H1 (cell line): Measurements from ENCODE around the gene HM13. TPM values are rescaled to one million over a fixed set of nuclear protein-coding genes. Genes with fewer than 3 reads are reported as not detected.

ENCODE experiments used
- CTCF ChIA-PET: fragments of 300-600 bp; sonication (Branson Sonifier 250); formaldehyde crosslinking; loops from one replicate; lab custom pipeline; 2021; ENCODE audit not compliant: partially characterized antibody; lab: Charles Lee
- POLR2A ChIA-PET: fragments of 300-600 bp; sonication (Branson Sonifier 250); formaldehyde crosslinking; loops from one replicate; lab custom pipeline; 2021; ENCODE audit warnings: inconsistent platforms; ENCODE audit not compliant: partially characterized antibody; lab: Charles Lee
- DNase-seq, 2 experiments: peaks; one replicate each; pipeline versions ENCODE4 v3.0.0 to v3.0.0-alpha.2; 2010 to 2022; ENCODE audit warnings: low spot score in 2 of 2, low read depth in 1 of 2, mixed read lengths in 1 of 2
- FAIRE-seq: peaks from 2 replicates; lab custom pipeline; 2011; peaks lifted over from hg19 to GRCh38; lab: Jason Lieb, UNC
- H2AFZ ChIP-seq: 2 replicates; pipeline ENCODE4 v1.8.1; 2012; ENCODE audit warnings: low read length, inconsistent platforms
- H2AK5ac ChIP-seq: 2 replicates; pipeline ENCODE4 v1.6.1; 2013; ENCODE audit warnings: low read depth, low read length
- H2BK120ac ChIP-seq: replicated peaks from 2 replicates; pipeline ENCODE3; 2013; ENCODE audit warnings: low read depth, low read length, inconsistent platforms
- H2BK12ac ChIP-seq: 2 replicates; pipeline ENCODE4 v1.6.1; 2013; ENCODE audit warnings: low read depth, low read length
- H2BK15ac ChIP-seq: 2 replicates; pipeline ENCODE4 v1.6.1; 2013; ENCODE audit warnings: low read length
- H2BK20ac ChIP-seq: 2 replicates; pipeline ENCODE4 v1.6.1; 2013; ENCODE audit warnings: low read length
- H2BK5ac ChIP-seq: 2 replicates; pipeline ENCODE4 v1.6.1; 2013; ENCODE audit warnings: low read depth, low read length
- H3K14ac ChIP-seq: 2 replicates; pipeline ENCODE4 v1.6.1; 2013; ENCODE audit warnings: inconsistent platforms; ENCODE audit not compliant: insufficient read length
- H3K18ac ChIP-seq: 2 replicates; pipeline ENCODE4 v1.6.1; 2013; ENCODE audit warnings: low read length; ENCODE audit errors: extremely low read depth
- H3K23ac ChIP-seq: 2 replicates; pipeline ENCODE4 v1.6.1; 2013; ENCODE audit warnings: inconsistent platforms; ENCODE audit not compliant: insufficient read length
- H3K23me2 ChIP-seq: 2 replicates; pipeline ENCODE4 v1.6.1; 2013; ENCODE audit warnings: low read depth, low read length
- H3K27ac ChIP-seq: 2 replicates; pipeline ENCODE4 v1.6.1; 2011; ENCODE audit warnings: low read depth, low read length, inconsistent platforms
- H3K27me3 ChIP-seq, 4 experiments: replicated peaks in 1 of 4; 1 replicate in 1 of 4; 2 replicates in 3 of 4; pipeline versions ENCODE4 v1.6.1 to v1.8.1; 2011 to 2013; ENCODE audit warnings: low read length in 3 of 4, mild to moderate bottlenecking in 3 of 4, inconsistent platforms in 2 of 4, mixed read lengths in 2 of 4, moderate library complexity in 1 of 4; ENCODE audit not compliant: control insufficient read depth in 3 of 4, insufficient read depth in 3 of 4; ENCODE audit errors: extremely low read depth in 1 of 4
- H3K36me3 ChIP-seq, 4 experiments: 2 replicates each; pipeline versions ENCODE4 v1.6.1 to v1.8.1; 2011 to 2013; ENCODE audit warnings: mild to moderate bottlenecking in 4 of 4, low read length in 3 of 4, moderate library complexity in 2 of 4, control low read depth in 1 of 4, inconsistent platforms in 1 of 4; ENCODE audit not compliant: insufficient read depth in 4 of 4, control insufficient read depth in 2 of 4
- H3K4ac ChIP-seq: replicated peaks from 2 replicates; pipeline ENCODE3; 2013; ENCODE audit warnings: low read length, low read depth, mixed read lengths, inconsistent platforms; ENCODE audit not compliant: insufficient read length
- H3K4me1 ChIP-seq, 4 experiments: replicated peaks in 1 of 4; 1 replicate in 1 of 4; 2 replicates in 3 of 4; pipeline versions ENCODE4 v1.6.1 to v1.8.1; 2011 to 2013; ENCODE audit warnings: low read length in 3 of 4, inconsistent platforms in 2 of 4, mixed read lengths in 1 of 4; ENCODE audit not compliant: insufficient read depth in 4 of 4, control insufficient read depth in 3 of 4
- H3K4me2 ChIP-seq, 2 experiments: 2 replicates each; pipeline versions ENCODE4 v1.6.1 to v1.8.1; 2011 to 2013; ENCODE audit warnings: low read depth in 2 of 2, low read length in 2 of 2, control low read depth in 1 of 2, inconsistent platforms in 1 of 2, mild to moderate bottlenecking in 1 of 2; ENCODE audit not compliant: insufficient read depth in 1 of 2
- H3K4me3 ChIP-seq, 4 experiments: fragments of 200-600, 300-600 bp in 1 of 4; sonication (generic), shearing (Covaris generic), sonication (Bioruptor Twin) in 1 of 4; 2 replicates each; pipeline versions ENCODE4 v1.5.1 to v1.8.1; 2011 to 2016; ENCODE audit warnings: low read length in 4 of 4, low read depth in 3 of 4, control low read depth in 2 of 4, inconsistent platforms in 2 of 4, mild to moderate bottlenecking in 2 of 4, mixed read lengths in 1 of 4, moderate library complexity in 1 of 4; ENCODE audit not compliant: insufficient read depth in 2 of 4; ENCODE audit errors: extremely low read depth in 1 of 4
- H3K56ac ChIP-seq: replicated peaks from 2 replicates; pipeline ENCODE3; 2013; ENCODE audit warnings: low read depth, mild to moderate bottlenecking, mixed read lengths, low read length, inconsistent platforms; ENCODE audit not compliant: insufficient read length
- H3K79me1 ChIP-seq: 2 replicates; pipeline ENCODE4 v1.6.1; 2013; ENCODE audit warnings: low read depth, low read length, control low read depth
- H3K79me2 ChIP-seq, 2 experiments: 2 replicates each; pipeline versions ENCODE4 v1.6.1 to v1.8.1; 2012 to 2013; ENCODE audit warnings: low read length in 2 of 2, mild to moderate bottlenecking in 2 of 2, inconsistent platforms in 1 of 2; ENCODE audit not compliant: insufficient read depth in 2 of 2, control insufficient read depth in 1 of 2
- H3K9ac ChIP-seq, 4 experiments: replicated peaks in 1 of 4; 1 replicate in 1 of 4; 2 replicates in 3 of 4; pipeline versions ENCODE4 v1.6.1 to v1.8.1; 2011 to 2013; ENCODE audit warnings: low read depth in 3 of 4, low read length in 3 of 4, control low read depth in 2 of 4, mild to moderate bottlenecking in 2 of 4, moderate library complexity in 2 of 4, inconsistent platforms in 1 of 4; ENCODE audit errors: extremely low read depth in 1 of 4
- H3K9me3 ChIP-seq, 2 experiments: 2 replicates each; pipeline versions ENCODE4 v1.6.1 to v1.8.1; 2012 to 2013; ENCODE audit warnings: mild to moderate bottlenecking in 2 of 2, moderate library complexity in 2 of 2, control low read depth in 1 of 2, inconsistent platforms in 1 of 2, low read depth in 1 of 2, low read length in 1 of 2, mixed read lengths in 1 of 2; ENCODE audit not compliant: insufficient read depth in 2 of 2
- H4K20me1 ChIP-seq, 2 experiments: replicated peaks in 1 of 2; 2 replicates each; pipeline versions ENCODE3 to v1.8.1; 2011 to 2013; ENCODE audit warnings: inconsistent platforms in 2 of 2, low read length in 2 of 2, mild to moderate bottlenecking in 1 of 2; ENCODE audit not compliant: insufficient read depth in 2 of 2, control insufficient read depth in 1 of 2
- H4K5ac ChIP-seq: 2 replicates; pipeline ENCODE4 v1.6.1; 2013; ENCODE audit warnings: low read length, low read depth, mixed read lengths, inconsistent platforms; ENCODE audit not compliant: insufficient read length
- H4K8ac ChIP-seq: 2 replicates; pipeline ENCODE4 v1.8.0; 2013; ENCODE audit warnings: mild to moderate bottlenecking, moderate library complexity, low read length, inconsistent platforms; ENCODE audit not compliant: insufficient read depth; ENCODE audit errors: extremely low read depth
- H4K91ac ChIP-seq: replicated peaks from 2 replicates; pipeline ENCODE3; 2013; ENCODE audit warnings: low read length, mixed read lengths, inconsistent platforms; ENCODE audit not compliant: insufficient read length
- CBX5 ChIP-seq: fragments of 300-800, 300-1000 bp; sonication (generic); IDR thresholded peaks from 2 replicates; pipeline ENCODE4 v1.7.1; 2016; ENCODE audit warnings: antibody characterized with exemption, low read length, low read depth
- CBX8 ChIP-seq: fragments of 300-800, 300-1000 bp; sonication (generic); IDR thresholded peaks from 2 replicates; pipeline ENCODE4 v1.7.1; 2016; ENCODE audit warnings: low read depth, low read length, borderline replicate concordance
- CTCF ChIP-seq, 3 experiments: IDR thresholded peaks; 1 replicate in 2 of 3; 2 replicates in 1 of 3; pipeline versions ENCODE4 v1.5.1 to v1.6.1; 2011; ENCODE audit warnings: low read length in 3 of 3, mild to moderate bottlenecking in 3 of 3, inconsistent platforms in 2 of 3, low read depth in 1 of 3, moderate library complexity in 1 of 3; ENCODE audit not compliant: insufficient read depth in 1 of 3; ENCODE audit errors: control extremely low read depth in 1 of 3
- EGR1 ChIP-seq: IDR thresholded peaks from 2 replicates; pipeline ENCODE4 v1.6.1; 2011; ENCODE audit warnings: low read depth, low read length, borderline replicate concordance
- JUN ChIP-seq: IDR thresholded peaks from 2 replicates; pipeline ENCODE4 v1.6.1; 2011; ENCODE audit warnings: low read depth, mild to moderate bottlenecking, improper control_type of control experiment, low read length
- JUND ChIP-seq: IDR thresholded peaks from 2 replicates; pipeline ENCODE4 v1.6.1; 2011; ENCODE audit warnings: mild to moderate bottlenecking, improper control_type of control experiment, low read length
- KDM1A ChIP-seq: fragments of 200-600, 300-600 bp; sonication (generic); IDR thresholded peaks from 2 replicates; pipeline ENCODE4 v1.7.1; 2016; ENCODE audit warnings: mild to moderate bottlenecking, low read length, borderline replicate concordance
- KDM5A ChIP-seq: fragments of 200-600 bp; IDR thresholded peaks from 2 replicates; pipeline ENCODE4 v1.7.1; 2012; ENCODE audit warnings: mild to moderate bottlenecking, low read length, inconsistent platforms, mixed read lengths
- NANOG ChIP-seq: IDR thresholded peaks from 2 replicates; pipeline ENCODE4 v1.6.1; 2011; ENCODE audit warnings: low read length, low read depth, mild to moderate bottlenecking, inconsistent platforms; ENCODE audit not compliant: insufficient read depth, poor library complexity, severe bottlenecking
- SAP30 ChIP-seq: fragments of 300-600 bp; sonication (generic); IDR thresholded peaks from 2 replicates; pipeline ENCODE4 v1.7.1; 2012; ENCODE audit warnings: low read length, moderate library complexity, mild to moderate bottlenecking, inconsistent platforms; ENCODE audit not compliant: insufficient read depth, insufficient replicate concordance
- TAF1 ChIP-seq: IDR thresholded peaks from 2 replicates; pipeline ENCODE4 v1.6.1; 2011; ENCODE audit warnings: mild to moderate bottlenecking, low read depth, low read length
- ZNF274 ChIP-seq: IDR thresholded peaks from 2 replicates; pipeline ENCODE4 v1.7.0; 2012; ENCODE audit warnings: low read length, borderline replicate concordance; ENCODE audit errors: extremely low read depth
- WGBS, 2 experiments: shearing (Covaris generic) in 1 of 2; methylation state at CpG; one replicate each; pipeline versions ENCODE4 v1.1.6 to v1.1.7; 2013 to 2015; ENCODE audit warnings: low lambda C conversion rate in 2 of 2, mixed read lengths in 2 of 2, inconsistent platforms in 1 of 2, low coverage in 1 of 2, missing lambda C conversion rate in 1 of 2; ENCODE audit not compliant: insufficient replicate concordance in 2 of 2, insufficient coverage in 1 of 2, insufficient read length in 1 of 2; ENCODE audit errors: extremely low coverage in 1 of 2, missing lambda C conversion rate in 1 of 2; 5-methylcytosine and 5-hydroxymethylcytosine counted together
- polyA plus RNA-seq, 7 experiments: library from polyadenylated mRNA; depleted of rRNA in 3 of 7; stranded (reverse) in 5 of 7; unstranded in 2 of 7; fragments of >200 nt in 5 of 7; fragments of 200-250 nt in 2 of 7; gene quantifications; 1 replicate in 5 of 7; 2 replicates in 1 of 7; 4 replicates in 1 of 7; pipeline versions ENCODE4 v1.2.1 to v1.2.3, GENCODE V29; 2011 to 2013; ENCODE audit warnings: missing spikeins in 2 of 7, mixed read lengths in 2 of 7
- total RNA-seq: library from RNA; stranded (reverse); fragmentation: NEBNext Ultra II Directional; extraction: Animal tissue kit (Norgen Biotek cat#: 25700); gene quantifications from 2 replicates; pipeline ENCODE4 v1.2.1, GENCODE V29; 2021

HM13 gene
- total and polyA plus RNA-seq, 2 of the 8 experiments (the other 6 are each of a cell fraction or from before 2014, with no cell fraction given): 118 to 183 TPM

- no peak overlapping the region for H2BK20ac ChIP-seq
- CTCF ChIA-PET: no interaction called here
- 87% methylated on average over 2 of the region's 2 CpGs; no CpG with 5 or more reads in 1 of the 2 experiments for WGBS, 2 experiments
- no peak for TF ChIP-seq SAP30
- TF ChIP-seq CBX5: no peak
- no peak for TF ChIP-seq CTCF (IDR thresholded peaks at IDR 0.05; ENCODE audit: control extremely low read depth in 1 of 3, insufficient read depth in 1 of 3, low read depth in 1 of 3, low read length in 3 of 3)
- TF ChIP-seq TAF1: no peak
- TF ChIP-seq JUN: no peak
- no peak for TF ChIP-seq KDM5A
- TF ChIP-seq JUND: no peak
- no peak for TF ChIP-seq NANOG
- TF ChIP-seq EGR1: no peak
- no peak for TF ChIP-seq KDM1A
- no peak for TF ChIP-seq ZNF274
- TF ChIP-seq CBX8: no peak
These were observed 26.1 kb upstream of the HM13 start for GRCh38 chr20:31488115-31488514.

More at GRCh38 chr20:31488115-31488514, 26.1 kb upstream of the HM13 start:
- Histone ChIP-seq H2BK15ac (no peak overlapping the region), H4K8ac (no peak overlapping the region), H3K4ac (no peak overlapping the region), H3K23ac (no peak overlapping the region), H2BK120ac (no peak overlapping the region), H3K79me2 (no peaks in the 10 kb centered on the region), H3K79me1 (no peaks in the 10 kb centered on the region), H3K18ac (no peak overlapping the region), H3K4me3 (no peak overlapping the region), H2BK12ac (no peak overlapping the region), H3K56ac (no peak overlapping the region), H3K27me3 (no peaks in the 10 kb centered on the region), H3K4me1 (no peaks in the 10 kb centered on the region), H4K5ac (no peak overlapping the region), H3K4me2 (no peak overlapping the region), H2BK5ac (no peak overlapping the region), H2AFZ (no peak overlapping the region), H3K36me3 (peaks cover 0 to 2% (median 0%) of the 10 kb centered on the region in 4 experiments; a peak in 1 of 8 replicates), H2AK5ac (no peak overlapping the region), H3K27ac (no peak overlapping the region), H3K9me3 (peaks cover 61 to 72% of the 10 kb centered on the region in 2 experiments), H3K9ac (no peak overlapping the region), H4K20me1 (no peaks in the 10 kb centered on the region), H3K23me2 (no peaks in the 10 kb centered on the region), H3K14ac (no peak overlapping the region), H4K91ac (no peak overlapping the region)
- FAIRE-seq (no peak), DNase-seq (no peak)
- POLR2A ChIA-PET: no interaction called here
